HG03066 (cell line): ENCODE data around the gene FAM83G.

Experiments
- ATAC-seq: cut with Tn5 transposase; IDR thresholded peaks from one replicate; pipeline ENCODE4 v1.9.1; 2021; ENCODE audit warnings: low read depth; ENCODE audit not compliant: unreplicated experiment

The FAM83G gene

DNA sequence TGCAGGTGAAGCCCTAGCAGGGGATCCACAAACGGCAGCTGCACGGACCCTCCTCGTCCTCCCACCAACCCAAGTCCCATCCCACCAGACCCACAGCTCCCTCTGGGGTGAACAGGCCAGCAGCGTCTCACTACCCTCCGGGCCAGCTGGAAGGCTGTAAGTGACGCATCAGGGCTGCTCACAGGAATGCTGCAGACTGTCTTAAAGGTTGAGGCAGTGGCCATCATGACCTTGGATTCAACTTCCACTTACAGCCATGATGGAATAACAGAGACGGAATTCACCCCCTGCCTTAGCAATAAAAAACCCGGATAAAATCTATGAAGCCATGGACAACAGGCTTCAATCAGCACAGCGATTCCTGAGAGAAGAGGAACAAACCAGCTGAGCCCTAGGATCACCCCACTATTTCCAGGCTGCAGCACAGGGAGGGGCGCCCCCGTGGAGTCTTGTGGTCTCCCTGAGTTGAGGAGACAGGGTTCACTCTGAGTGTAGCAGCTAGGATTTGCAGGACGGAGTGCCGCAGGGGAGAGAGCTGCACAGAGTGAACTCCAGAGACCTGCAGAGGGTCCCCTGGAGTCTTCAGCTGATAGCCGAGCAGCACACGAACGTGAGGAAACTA lies 10.5 kb downstream of the FAM83G start:
- no peak for ATAC-seq

DNA sequence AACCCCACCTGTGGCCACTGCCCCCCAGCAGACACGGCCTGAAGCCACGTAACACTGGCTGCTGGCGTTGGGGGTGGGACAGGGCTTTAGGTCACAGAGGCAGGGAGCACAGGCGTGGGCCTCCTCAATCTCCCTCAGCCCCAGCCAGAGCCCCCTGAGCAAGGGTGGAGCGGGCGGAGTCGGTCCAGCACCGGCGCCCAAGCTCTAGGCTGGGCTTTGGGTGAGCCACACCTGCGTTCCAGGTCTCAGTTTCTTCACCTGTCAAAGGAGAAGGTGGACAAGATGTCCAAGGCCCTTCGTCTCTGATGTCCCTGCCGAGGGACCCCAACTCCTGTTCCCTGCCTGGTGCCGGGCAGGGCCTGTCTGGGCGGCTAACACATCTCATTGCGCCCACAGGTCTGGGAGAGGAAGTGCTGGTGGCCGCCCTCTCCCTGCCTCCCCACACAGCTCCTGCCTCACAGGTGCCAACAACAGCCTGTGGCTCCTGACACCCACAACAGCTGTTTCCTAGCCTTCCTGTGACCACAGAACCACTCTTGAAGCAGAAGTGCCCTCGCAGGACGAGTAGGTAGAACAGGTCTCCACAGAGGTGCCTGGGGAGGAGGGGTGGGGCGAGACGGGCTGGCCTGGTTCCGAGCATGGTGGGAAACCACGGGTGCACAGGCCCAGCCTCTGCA lies 12.0 kb downstream of the FAM83G start:
- ATAC-seq = no peak

DNA sequence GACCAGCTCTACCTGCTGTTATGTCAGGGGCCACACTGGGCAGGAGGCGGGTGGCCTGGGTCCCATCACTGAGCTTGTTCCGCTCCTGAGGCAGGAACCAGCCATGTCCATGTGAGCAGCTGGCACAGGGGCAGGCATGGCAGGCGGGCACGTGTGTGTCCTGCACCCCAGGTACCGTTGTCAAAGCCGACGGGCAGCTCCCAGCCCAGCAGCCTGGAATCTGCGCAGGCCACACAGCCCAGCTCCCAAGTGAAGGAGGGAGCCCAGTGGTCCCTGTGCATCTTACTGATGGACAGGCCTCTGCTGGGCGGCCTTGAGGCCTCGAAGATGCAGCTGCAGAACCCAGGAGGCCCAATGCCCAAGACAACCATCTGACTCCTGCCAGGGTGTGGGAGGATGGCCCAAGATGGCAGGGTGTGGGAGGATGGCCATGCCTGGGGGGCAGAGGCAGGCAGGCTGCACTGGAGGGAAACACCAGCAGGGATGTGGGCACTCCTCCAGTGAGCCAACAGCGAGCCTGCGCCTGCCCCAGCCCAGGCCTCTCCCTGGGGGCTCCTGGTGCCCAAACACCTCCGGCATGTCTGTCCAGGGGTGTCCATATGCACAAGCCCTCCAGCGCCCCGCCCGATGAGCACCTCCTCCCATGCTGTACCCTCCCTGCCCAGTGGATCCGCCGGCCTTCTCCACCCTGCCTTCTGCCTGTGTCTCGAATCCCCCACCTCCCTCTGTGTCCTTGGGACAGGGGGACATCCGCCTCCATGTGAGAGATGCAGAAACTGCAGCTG lies 12.8 kb downstream of the FAM83G start:
- ATAC-seq = no peak

DNA sequence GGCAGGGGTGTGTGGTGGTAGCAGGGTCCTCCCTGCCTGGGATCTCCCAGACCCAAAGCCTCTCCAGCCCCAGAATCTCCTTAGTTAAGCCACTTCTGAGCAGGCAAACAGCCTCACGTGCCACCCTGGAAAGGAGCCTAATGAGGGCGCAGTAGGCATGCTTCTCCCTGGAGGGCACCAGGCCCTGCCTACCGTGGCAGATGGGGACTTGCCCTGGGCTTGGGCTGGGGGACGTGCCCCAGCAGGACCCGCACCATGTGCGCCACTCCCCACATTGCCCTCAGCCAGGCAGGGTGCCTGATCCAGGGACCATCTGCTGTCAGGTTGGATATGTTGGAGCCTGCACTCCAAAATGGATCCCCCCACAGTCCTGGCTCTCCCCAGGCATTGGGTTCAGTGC lies 14.2 kb downstream of the FAM83G start:
- ATAC-seq = no peak

DNA sequence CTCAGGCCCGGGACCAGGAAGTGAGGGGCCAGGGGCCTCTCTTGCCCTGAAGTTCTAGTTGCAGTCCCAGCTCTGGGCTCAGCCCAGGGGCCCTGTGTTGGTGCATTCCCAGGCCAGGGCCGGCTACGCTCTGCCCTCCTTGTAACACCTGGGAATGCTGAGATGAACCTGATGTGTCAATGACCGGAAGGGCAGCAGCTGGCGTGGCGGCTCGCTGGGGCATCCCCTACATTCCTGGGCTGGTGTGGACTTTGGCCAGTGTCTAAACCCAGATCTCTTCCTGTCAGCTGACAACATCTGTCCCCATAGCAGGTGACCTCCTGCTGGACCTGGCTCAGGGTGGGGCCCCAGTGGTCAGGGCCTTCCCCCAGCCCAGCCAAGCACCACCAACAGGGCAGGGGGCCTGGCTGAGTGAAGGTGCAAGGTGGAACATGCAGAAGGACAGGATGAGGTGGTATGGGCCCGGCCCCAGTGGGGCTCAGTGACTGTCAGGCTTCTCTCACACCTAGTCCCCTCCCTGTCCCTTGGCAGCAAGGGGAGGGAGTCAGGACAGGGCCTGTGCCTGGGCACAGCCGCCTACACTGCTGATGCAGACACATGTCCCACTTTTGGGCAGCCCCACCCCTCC lies 15.9 kb downstream of the FAM83G start:
- no peak for ATAC-seq

DNA sequence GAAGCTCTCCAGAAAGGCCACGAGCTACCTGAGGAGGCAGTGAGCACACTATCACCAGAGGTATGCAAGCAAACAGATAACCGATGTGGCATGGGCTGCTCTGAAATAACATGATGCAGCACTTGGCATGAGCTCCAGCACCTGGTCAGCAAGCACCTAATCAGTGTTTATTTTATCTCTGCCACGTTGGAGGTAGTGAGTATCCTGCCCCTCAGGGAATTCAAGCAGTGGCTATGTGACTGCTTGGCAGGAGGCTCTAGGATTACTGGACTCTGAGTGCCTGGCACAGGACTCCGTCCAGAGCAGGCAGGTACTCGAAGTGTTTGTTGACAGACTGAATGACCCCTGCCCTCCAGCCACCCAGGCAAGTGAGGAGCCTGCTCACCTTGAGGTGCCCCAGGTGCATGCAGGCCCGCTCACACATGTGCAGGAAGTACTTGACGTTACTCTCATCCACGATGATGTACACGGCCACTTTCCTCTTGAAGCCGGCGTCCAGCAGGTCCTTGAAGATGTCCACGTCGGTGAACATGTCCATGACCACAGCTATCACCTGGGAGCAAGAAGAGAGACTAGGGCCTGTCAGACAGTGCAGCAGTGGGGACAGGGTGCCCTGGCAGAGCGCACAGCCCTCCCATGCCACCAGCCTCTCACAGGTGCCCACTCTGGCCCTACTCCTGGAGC lies 16.6 kb downstream of the FAM83G start:
- ATAC-seq = no peak

DNA sequence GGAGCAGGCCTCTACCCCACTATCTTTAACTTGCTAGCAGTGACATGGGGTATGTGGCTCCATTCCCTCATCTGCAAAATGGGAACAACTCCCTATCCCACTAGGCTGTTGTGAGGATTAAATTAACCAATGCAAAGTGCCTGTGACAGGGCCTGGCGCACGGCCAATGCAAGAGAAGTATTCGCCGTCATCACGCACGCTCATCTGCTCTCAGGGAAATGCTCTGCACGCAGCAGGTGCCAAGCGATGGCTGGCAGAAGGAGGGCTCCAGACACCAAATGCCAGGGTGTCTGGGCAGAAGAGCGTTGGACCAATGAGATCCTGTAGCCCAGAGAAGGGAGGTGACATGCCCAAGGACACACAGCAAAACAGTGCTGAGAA lies 17.3 kb downstream of the FAM83G start:
- ATAC-seq = no peak

DNA sequence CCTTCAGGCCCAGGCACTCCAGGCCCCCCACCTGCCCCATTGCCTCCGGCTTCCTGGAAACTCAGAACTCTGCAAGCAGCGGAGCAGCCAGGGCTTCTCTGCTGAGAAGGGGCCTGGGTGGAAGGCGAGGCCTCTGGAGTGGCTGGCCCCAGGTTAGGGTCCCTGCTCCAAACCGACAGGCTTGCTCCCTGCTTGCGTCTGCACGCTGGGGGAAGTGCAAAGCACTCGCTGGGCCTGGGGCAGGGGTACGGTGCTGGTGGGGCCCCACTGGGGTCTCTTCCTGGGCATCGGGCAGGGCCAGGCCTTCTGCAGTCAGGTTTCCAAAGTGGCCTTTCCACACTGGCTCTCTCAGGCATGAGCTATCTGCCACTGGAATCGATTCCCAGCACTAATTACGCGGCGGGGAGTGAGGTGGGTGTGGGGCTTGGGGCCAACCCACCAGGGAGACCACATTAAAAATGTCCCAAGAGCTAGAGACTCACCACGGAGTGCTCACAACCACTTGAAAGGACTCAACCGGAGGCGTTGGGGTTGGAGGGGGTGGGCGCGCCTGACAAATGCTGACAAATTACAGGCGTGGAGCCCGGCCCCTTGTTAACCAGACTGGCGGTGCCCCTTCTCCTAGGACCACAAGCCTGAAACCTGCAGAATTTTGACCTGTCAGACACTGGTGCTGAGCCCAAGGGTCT lies 17.9 kb downstream of the FAM83G start:
- ATAC-seq = no peak

DNA sequence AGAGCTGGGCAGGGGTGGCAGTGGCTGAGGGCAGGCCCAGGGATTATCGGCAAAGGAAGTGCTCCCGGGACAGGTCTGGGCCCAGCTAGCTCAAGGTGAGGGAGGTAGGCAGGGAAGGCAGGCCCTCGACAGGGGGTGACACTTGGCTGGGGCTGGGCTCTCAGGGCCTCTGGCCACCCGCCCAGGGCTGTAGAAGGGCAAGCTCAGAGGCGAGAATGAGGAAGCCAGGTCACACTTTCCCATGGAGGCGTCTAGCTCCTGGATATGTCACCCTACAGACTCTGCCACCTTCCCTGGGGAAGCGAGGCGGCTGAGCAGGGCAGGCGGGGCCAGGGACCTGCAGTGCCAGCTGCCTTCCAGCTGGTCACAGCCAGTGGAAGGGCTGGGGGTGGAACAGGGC lies 19.1 kb downstream of the FAM83G start:
- ATAC-seq = no peak

DNA sequence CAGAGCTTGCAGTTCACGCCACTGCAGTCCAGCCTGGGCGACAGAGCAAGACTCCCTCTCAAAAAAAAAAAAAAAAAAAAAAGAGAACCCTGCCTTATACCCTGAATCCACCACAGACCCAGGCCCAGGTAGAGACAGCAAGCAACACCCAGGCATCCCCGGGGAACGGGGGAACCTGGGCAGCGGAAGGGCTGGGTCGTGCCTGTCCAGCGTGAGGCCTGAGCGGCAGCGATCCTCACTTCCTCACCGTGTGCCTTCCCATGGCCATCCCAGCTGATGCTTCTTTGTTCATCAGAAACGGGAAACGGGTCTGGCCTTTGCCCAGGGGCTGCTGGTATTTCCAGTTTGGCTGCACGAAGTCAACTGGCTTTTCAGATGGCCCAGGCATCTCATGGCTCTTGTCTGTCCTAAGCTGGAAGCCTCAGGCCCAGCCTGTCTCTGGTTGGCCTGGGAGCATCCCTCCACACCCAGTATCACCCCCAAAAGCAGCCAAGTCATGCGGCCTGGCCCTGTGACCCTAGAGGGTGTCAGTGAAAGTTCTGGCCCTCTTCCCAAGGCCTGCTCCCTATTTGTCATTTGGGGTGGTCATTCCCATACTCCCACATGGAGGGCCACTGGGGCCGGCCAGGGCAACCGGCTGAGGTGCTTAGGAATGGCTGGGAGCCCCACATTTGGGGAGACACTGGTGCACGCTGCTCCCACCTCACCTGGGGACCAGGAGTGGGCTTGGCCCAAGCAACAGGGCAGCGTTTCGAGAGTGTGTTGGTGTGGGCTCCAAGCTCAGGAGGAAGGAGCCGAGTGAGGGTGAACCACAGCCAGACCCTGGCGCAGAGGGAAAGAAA lies 20.1 kb downstream of the FAM83G start:
- ATAC-seq = no peak

DNA sequence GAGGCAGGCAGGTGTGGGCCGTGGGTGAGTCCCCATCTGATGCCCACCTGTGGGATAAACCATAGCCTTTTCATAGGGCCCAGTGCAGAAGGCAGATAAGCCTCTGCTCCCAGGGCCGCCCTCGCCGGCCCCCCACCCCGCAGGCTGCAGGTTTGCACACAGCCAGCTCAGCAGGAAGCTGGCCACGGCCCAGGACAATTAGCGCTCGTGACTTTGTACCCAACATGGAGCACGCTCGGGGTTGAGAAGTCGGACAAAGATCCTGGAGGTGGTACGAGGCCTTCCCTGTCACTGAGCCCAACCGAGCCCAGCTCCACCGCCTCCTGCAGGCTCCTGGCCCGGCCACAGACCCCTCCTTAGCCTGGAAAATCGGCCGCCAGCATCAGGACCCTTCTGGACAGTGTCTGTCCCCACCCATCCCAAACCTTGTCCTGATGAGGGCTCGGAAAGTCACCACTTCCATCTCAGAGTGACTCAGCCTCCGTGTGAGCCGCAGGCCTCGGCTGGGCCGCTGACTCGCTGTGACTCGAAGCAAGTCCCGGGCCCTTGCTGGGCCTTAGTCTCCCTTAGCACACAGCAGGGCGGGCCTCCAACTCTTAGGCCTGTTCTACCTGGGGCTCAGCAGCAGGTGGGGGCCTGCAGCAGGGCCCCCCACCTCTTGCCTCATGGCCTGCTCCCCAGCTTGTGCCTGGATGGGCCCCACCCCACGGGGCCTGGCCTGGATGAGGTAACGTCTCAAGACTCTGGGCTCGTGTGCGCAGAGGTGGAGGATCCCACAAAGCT lies 22.7 kb downstream of the FAM83G start:
- no peak for ATAC-seq

DNA sequence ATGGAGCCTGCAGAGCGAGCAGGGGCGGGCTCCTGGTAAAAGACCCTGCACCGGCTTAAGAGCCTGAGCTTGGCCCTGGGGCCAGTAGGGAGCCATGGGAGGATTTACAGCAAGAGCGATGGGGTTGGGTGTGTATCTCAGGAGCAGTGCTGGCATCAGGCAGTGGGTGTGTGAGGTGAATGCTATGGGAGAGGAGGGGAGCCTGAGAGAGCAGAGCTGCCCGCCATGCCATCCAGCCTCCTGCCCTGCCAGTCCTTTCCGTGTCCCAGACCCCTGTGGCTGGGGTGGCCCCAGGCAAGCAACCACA lies 23.3 kb downstream of the FAM83G start:
- ATAC-seq = no peak

DNA sequence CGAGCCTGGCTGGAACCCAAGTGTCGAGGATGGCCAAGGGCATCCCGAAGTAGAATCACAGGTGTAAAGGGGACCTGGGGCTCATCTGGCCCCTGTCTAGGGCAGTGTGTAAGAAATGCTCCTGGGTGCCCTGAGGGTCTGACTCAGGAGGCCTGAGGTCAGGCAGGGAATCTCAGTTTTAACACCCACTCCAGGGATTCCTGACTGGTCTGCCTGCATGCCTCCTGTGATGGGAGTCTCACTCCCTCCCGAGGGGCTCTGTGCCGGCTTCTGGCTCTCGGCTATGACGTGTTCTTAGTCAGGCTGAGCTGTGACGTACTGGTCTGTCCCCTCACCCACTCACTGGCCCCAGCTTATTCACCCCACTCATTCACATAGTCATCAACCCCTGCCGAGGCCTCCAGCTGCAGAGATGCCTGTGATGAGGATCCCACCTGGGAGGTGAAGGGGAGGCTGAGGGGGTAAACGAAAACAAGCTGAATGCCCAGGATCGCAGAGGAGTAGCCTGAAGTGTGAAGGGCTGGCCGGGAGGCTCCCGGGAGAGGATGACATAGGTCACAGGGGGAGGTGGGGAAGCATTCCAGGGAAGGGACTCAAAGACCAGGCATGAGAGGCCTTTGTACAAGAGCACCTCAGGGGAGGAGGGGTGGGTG lies 23.8 kb downstream of the FAM83G start:
- ATAC-seq = no peak

DNA sequence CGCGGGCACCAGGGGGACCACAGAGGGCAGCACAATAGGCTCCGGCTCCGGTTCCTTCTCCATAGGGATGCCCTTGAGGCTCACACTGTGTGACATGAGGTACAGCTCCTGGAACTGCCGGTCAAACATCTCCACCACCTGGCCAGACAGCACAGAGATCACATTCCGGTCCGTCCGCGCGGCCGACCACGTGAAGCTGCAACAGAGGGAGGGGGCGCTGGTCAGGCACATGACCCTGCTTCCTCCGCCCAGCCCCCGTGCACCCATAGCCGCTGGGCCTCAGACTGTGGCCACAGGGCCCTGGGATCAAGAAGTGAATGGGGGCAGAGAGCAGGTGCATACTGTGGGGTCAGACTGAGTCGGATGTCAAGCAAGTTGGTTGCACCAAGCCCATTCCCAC lies 25.9 kb downstream of the FAM83G start:
- no peak for ATAC-seq

DNA sequence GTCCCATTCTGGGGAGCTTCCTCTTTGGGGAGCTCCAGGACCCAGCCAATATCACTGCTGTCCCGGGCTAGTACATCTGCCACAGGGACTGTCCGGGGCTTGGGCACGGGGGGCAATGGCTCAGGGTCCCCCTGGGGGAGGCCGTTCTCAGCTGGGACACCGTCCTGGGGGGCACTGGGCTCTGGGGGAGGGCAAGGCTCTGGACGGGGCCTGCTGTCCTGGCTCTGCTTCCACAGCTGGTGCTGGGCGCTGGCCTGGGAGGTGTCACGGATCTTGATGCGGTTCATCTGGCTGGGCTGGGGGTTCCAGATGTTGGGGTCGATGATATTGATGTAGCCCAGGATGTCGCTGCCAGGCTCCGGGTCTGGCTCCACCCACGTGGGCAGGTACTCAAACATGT lies 26.5 kb downstream of the FAM83G start:
- no peak for ATAC-seq

DNA sequence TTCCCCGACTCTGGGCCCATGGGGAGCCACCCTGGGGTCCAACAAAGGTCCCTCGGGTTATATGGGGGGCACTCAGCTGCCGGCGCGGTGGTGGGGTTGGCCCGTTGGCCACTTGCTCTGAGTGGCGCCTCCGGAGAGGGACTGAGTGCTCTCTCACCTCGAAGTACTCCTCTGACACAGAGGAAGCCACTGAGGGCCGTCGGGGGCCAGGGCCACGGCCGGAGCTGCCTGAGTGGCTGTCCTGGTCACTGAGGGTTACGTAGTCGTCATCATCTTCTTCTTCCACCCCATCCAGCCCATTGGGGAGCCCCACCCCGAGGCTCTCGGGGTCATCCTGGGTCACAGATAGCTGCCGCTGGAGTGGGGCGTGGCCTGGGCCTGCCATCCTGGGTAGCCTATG lies 26.9 kb downstream of the FAM83G start:
- ATAC-seq = no peak

DNA sequence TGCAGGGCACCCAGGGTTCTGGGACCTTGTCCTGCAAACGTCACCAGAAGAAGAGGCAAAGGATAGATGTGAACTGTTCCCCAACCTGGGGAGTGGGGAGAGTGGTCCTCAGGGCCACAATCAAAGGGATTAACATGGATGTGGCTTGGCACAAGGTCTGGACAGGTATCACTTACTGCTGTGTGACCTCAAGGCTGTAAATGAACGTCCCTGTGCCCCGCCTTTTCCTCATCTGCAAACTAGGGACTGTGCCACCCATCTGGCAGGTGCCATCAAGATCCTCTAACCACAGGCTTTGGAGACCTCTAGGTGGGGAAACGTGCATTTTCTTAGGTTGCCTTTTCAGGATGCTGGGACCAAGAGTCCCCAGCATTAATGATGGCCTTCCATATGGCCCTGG lies 27.5 kb downstream of the FAM83G start:
- no peak for ATAC-seq

DNA sequence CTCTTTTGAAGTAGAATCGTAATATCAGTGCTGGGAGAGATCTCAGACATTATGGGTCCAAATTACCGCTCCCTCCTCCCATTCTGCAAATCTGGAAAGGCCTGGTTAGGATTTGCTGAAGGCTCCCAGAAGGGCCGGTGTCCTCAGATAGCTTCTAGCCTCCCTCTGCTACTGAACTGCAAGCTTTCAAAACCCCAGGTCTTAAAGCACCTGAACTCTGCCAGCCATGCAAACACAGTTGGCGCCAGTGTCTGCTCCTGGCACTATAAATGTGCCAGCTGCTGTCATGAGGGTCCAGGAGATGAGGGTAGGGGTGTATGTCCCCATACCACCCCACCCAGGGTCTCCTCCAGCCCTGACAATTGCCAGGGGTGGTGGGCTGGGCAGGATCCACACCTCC lies 28.4 kb downstream of the FAM83G start:
- ATAC-seq = no peak
